Trophoblast cell (in vitro differentiated cells and primary cell): ENCODE measurements around the gene ALKBH4.
"Not testable (repeated sequence)": the region's sequence is repeated elsewhere in the genome, so short reads cannot be mapped to it uniquely, and the experiment has no call there.

Experiments used
- DNase-seq, 2 donors: peaks; one replicate each; pipeline ENCODE4 v3.0.0-alpha.2; 2016
- H2AFZ ChIP-seq: 2 replicates; pipeline ENCODE4 v1.6.1; 2013; ENCODE audit warnings: low read length, moderate library complexity, mild to moderate bottlenecking; ENCODE audit not compliant: insufficient read depth, poor library complexity
- H2AK5ac ChIP-seq: 2 replicates; pipeline ENCODE4 v1.6.1; 2013; ENCODE audit warnings: mild to moderate bottlenecking, low read length
- H2BK120ac ChIP-seq: 2 replicates; pipeline ENCODE4 v1.6.1; 2013; ENCODE audit warnings: low read length, mild to moderate bottlenecking, moderate library complexity; ENCODE audit not compliant: insufficient read depth, poor library complexity
- H2BK12ac ChIP-seq: 2 replicates; pipeline ENCODE4 v1.6.1; 2013; ENCODE audit warnings: mild to moderate bottlenecking, low read length, moderate library complexity
- H2BK5ac ChIP-seq: 2 replicates; pipeline ENCODE4 v1.6.1; 2013; ENCODE audit warnings: low read length, low read depth, moderate library complexity, mild to moderate bottlenecking; ENCODE audit not compliant: poor library complexity
- H3K14ac ChIP-seq: 2 replicates; pipeline ENCODE4 v1.6.1; 2013; ENCODE audit warnings: mild to moderate bottlenecking, low read length
- H3K18ac ChIP-seq: 2 replicates; pipeline ENCODE4 v1.6.1; 2013; ENCODE audit warnings: mild to moderate bottlenecking, low read length
- H3K23ac ChIP-seq: 2 replicates; pipeline ENCODE4 v1.6.1; 2013; ENCODE audit warnings: low read length
- H3K27ac ChIP-seq: 2 replicates; pipeline ENCODE4 v1.5.1; 2013; ENCODE audit warnings: low read depth, mild to moderate bottlenecking, inconsistent platforms, low read length, moderate library complexity
- H3K27me3 ChIP-seq: 2 replicates; pipeline ENCODE4 v1.6.1; 2013; ENCODE audit warnings: inconsistent platforms, mild to moderate bottlenecking, low read length, moderate library complexity; ENCODE audit not compliant: insufficient read depth
- H3K36me3 ChIP-seq, 2 experiments: 1 replicate in 1 of 2; 2 replicates in 1 of 2; pipeline ENCODE4 v1.6.1; 2013; ENCODE audit warnings: low read length in 2 of 2, mild to moderate bottlenecking in 2 of 2, moderate library complexity in 1 of 2; ENCODE audit not compliant: insufficient read depth in 2 of 2, control insufficient read depth in 1 of 2
- H3K4ac ChIP-seq: 2 replicates; pipeline ENCODE4 v1.6.1; 2013; ENCODE audit warnings: low read depth, mild to moderate bottlenecking, low read length, moderate library complexity
- H3K4me1 ChIP-seq, 2 experiments: 1 replicate in 1 of 2; 2 replicates in 1 of 2; pipeline ENCODE4 v1.6.1; 2013; ENCODE audit warnings: low read length in 2 of 2, mild to moderate bottlenecking in 2 of 2, moderate library complexity in 1 of 2; ENCODE audit not compliant: insufficient read depth in 2 of 2, control insufficient read depth in 1 of 2
- H3K4me2 ChIP-seq: 2 replicates; pipeline ENCODE4 v1.6.1; 2013; ENCODE audit warnings: inconsistent platforms, mild to moderate bottlenecking, low read length, moderate library complexity
- H3K4me3 ChIP-seq: 2 replicates; pipeline ENCODE4 v1.5.1; 2013; ENCODE audit warnings: mild to moderate bottlenecking, low read depth, low read length, inconsistent platforms
- H3K79me1 ChIP-seq: one replicate; pipeline ENCODE4 v1.6.1; 2013; ENCODE audit warnings: low read length
- H3K79me2 ChIP-seq: 2 replicates; pipeline ENCODE4 v1.6.1; 2013; ENCODE audit warnings: low read length, mild to moderate bottlenecking; ENCODE audit not compliant: control insufficient read depth, insufficient read depth, poor library complexity
- H3K9ac ChIP-seq: 2 replicates; pipeline ENCODE4 v1.6.1; 2013; ENCODE audit warnings: mild to moderate bottlenecking, low read length
- H3K9me3 ChIP-seq: 2 replicates; pipeline ENCODE4 v1.6.1; 2013; ENCODE audit warnings: low read depth, mild to moderate bottlenecking, control low read depth, inconsistent platforms, low read length; ENCODE audit not compliant: insufficient read depth
- H4K12ac ChIP-seq: 2 replicates; pipeline ENCODE4 v1.6.1; 2013; ENCODE audit warnings: low read depth, mild to moderate bottlenecking, low read length, moderate library complexity
- H4K8ac ChIP-seq: 2 replicates; pipeline ENCODE4 v1.6.1; 2013; ENCODE audit warnings: low read depth, mild to moderate bottlenecking, low read length, moderate library complexity
- H4K91ac ChIP-seq: one replicate; pipeline ENCODE4 v1.6.1; 2013; ENCODE audit warnings: low read depth, mild to moderate bottlenecking, low read length, moderate library complexity
- WGBS: extraction: QIAGEN DNeasy Blood & Tissue Kit; methylation state at CpG from one replicate; pipeline ENCODE4 v1.1.7; 2013; ENCODE audit warnings: missing lambda C conversion rate; ENCODE audit not compliant: insufficient read length, insufficient coverage; ENCODE audit errors: extremely low coverage; 5-methylcytosine and 5-hydroxymethylcytosine counted together

ALKBH4 gene

DNA sequence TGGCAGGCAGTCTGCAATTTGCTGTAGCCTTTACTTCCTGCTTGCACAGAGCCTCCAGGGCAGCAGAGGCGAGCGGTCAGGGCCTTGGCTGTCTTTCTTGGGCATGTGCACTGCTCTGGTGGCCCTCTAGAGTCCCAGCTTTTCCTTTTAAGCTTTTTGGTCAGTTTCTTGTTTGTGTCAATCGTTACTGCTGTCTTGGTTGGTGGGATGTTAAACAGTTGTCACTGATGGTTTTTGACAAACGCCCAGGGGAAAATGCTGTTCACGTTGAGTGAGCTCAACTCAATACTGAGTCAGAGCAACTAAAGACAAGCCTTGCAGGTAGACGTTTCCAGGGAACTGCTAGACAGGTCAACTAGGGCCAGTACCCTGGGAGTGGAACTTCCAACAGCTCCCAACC, 54.5 kb downstream of the ALKBH4 start:
- peaks cover 60 to 71% of the 10 kb centered on the region in 2 experiments for H3K36me3 ChIP-seq
- no peak overlapping the region for H3K18ac ChIP-seq
- H2AK5ac ChIP-seq: no peak overlapping the region
- no peak overlapping the region for H2AFZ ChIP-seq
- no peak overlapping the region for H3K4me2 ChIP-seq
- no peak overlapping the region for H3K9ac ChIP-seq
- no peak overlapping the region for H3K27ac ChIP-seq
- H3K4me3 ChIP-seq: no peak overlapping the region
- DNase-seq: no peak
- WGBS: no CpG with 5 or more reads among the region's 6 CpGs
- H3K23ac ChIP-seq: no peak overlapping the region
- H4K91ac ChIP-seq: no peak overlapping the region
- no peak overlapping the region for H2BK5ac ChIP-seq
- no peaks in the 10 kb centered on the region for H3K79me2 ChIP-seq
- no peaks in the 10 kb centered on the region for H3K79me1 ChIP-seq
- no peaks in the 10 kb centered on the region for H3K27me3 ChIP-seq
- no peak overlapping the region for H2BK120ac ChIP-seq
- H3K9me3 ChIP-seq: peaks cover 5% of the 10 kb centered on the region
- H2BK12ac ChIP-seq: no peak overlapping the region
- no peak overlapping the region for H4K8ac ChIP-seq
- H3K4me1 ChIP-seq: no peaks in the 10 kb centered on the region
- no peak overlapping the region for H3K4ac ChIP-seq
- no peak overlapping the region for H3K14ac ChIP-seq
- no peak overlapping the region for H4K12ac ChIP-seq

DNA sequence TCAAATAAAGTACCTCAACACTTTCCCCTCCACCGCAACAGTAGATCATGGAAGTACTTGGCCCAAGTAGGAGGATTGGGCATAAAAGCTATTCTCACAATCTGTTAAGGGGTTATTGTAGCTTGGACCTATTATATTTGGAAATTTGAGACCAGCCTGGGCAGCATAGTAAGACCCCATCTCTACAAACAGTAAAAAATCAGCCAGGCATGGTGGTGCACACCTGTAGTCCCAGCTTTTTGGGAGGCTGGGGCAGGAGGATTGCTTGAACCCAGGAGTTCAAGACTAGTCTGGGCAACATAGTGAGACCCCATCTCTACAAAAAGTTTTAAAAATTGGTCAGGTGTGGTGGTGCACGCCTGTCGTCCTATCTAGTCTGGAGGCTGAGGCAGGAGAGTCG, 55.3 kb downstream of the ALKBH4 start:
- no peaks in the 10 kb centered on the region for H3K79me2 ChIP-seq
- peaks cover 5% of the 10 kb centered on the region for H3K9me3 ChIP-seq
- H3K4ac ChIP-seq: no peak overlapping the region
- no peak overlapping the region for H3K4me3 ChIP-seq
- WGBS: no CpG with 5 or more reads among the region's 4 CpGs
- no peak overlapping the region for H4K8ac ChIP-seq
- no peaks in the 10 kb centered on the region for H3K79me1 ChIP-seq
- no peak overlapping the region for H3K27ac ChIP-seq
- no peak overlapping the region for H3K23ac ChIP-seq
- no peak overlapping the region for H3K18ac ChIP-seq
- H4K91ac ChIP-seq: no peak overlapping the region
- H3K36me3 ChIP-seq: peaks cover 57 to 66% of the 10 kb centered on the region in 2 experiments
- H3K14ac ChIP-seq: no peak overlapping the region
- H3K4me2 ChIP-seq: no peak overlapping the region
- H3K9ac ChIP-seq: no peak overlapping the region
- H3K27me3 ChIP-seq: no peaks in the 10 kb centered on the region
- H2BK12ac ChIP-seq: no peak overlapping the region
- H3K4me1 ChIP-seq: no peaks in the 10 kb centered on the region
- no peak overlapping the region for H4K12ac ChIP-seq
- H2BK5ac ChIP-seq: no peak overlapping the region
- no peak overlapping the region for H2BK120ac ChIP-seq
- DNase-seq: no peak
- no peak overlapping the region for H2AK5ac ChIP-seq
- no peak overlapping the region for H2AFZ ChIP-seq

DNA sequence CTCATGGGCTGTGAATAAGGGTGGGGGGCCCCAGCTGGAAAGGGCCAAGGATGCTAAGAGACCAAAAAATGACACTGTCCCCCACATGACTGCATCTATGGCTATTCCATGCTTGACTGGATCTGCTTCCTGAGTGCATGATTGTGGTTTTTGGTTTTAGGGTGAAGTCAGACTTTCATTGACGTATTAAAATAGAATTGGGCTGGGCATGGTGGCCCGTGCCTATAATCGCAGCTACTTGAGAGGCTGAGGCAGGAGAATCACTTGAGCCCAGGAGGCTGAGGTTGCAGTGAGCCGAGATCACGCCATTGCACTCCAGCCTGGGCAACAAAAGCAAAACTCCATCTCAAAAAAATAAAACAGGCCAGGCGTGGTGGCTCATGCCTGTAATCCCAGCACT, 56.1 kb downstream of the ALKBH4 start:
- H3K4ac ChIP-seq, H3K4me2 ChIP-seq, H3K9me3 ChIP-seq, H4K12ac ChIP-seq, H3K23ac ChIP-seq, DNase-seq, H3K18ac ChIP-seq, H2BK120ac ChIP-seq, H2BK12ac ChIP-seq, H4K91ac ChIP-seq, H3K27me3 ChIP-seq, H3K79me2 ChIP-seq, H3K27ac ChIP-seq, H3K79me1 ChIP-seq, H3K4me1 ChIP-seq, H2BK5ac ChIP-seq, H3K4me3 ChIP-seq, H4K8ac ChIP-seq, H3K14ac ChIP-seq, H3K9ac ChIP-seq, H2AK5ac ChIP-seq, H2AFZ ChIP-seq: not testable (repeated sequence)
- peaks cover 60 to 67% of the 10 kb centered on the region in 2 experiments for H3K36me3 ChIP-seq
- no CpG with 5 or more reads among the region's 6 CpGs for WGBS

DNA sequence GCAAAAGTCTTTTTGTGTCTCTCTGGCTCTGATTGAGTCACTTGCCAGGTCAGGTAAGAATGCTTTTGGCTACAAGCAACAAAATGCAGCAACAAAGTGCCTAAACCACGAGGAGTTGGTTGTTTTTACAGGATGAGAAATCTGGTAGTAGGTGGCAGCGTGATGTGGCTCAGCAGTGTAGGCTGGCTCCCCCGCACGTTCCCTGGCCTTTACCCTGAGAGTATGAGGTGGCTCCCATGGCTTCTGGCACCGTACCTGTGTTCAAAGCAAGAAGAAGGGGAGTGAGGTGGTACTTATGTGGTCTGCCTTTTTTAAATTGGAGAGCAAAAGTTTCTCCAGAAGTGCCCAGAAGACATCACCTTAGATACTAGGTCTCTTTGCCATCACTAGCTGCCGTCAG, 56.8 kb downstream of the ALKBH4 start:
- H3K27me3 ChIP-seq: no peaks in the 10 kb centered on the region
- H2BK5ac ChIP-seq: no peak overlapping the region
- no peak overlapping the region for H2BK120ac ChIP-seq
- no peak overlapping the region for H3K9ac ChIP-seq
- no peaks in the 10 kb centered on the region for H3K79me2 ChIP-seq
- no peak overlapping the region for H3K4ac ChIP-seq
- no peak overlapping the region for H3K4me2 ChIP-seq
- H3K36me3 ChIP-seq: peaks cover 62 to 71% of the 10 kb centered on the region in 2 experiments
- no peak overlapping the region for H3K14ac ChIP-seq
- no peak overlapping the region for H3K27ac ChIP-seq
- no peak overlapping the region for H3K23ac ChIP-seq
- no peaks in the 10 kb centered on the region for H3K79me1 ChIP-seq
- H3K4me3 ChIP-seq: no peak overlapping the region
- H3K9me3 ChIP-seq: peaks cover 5% of the 10 kb centered on the region
- DNase-seq: no peak
- no peak overlapping the region for H3K18ac ChIP-seq
- H4K8ac ChIP-seq: no peak overlapping the region
- H4K91ac ChIP-seq: no peak overlapping the region
- H3K4me1 ChIP-seq: no peaks in the 10 kb centered on the region
- WGBS: no CpG with 5 or more reads among the region's 6 CpGs
- no peak overlapping the region for H2AFZ ChIP-seq
- H2AK5ac ChIP-seq: no peak overlapping the region
- no peak overlapping the region for H4K12ac ChIP-seq
- H2BK12ac ChIP-seq: no peak overlapping the region
